ENCODE data around the gene FECH. TPM values are rescaled to one million over a fixed set of nuclear protein-coding genes. Genes with fewer than 3 reads are reported as not detected.
"Not testable (repeated sequence)": the region's sequence is repeated elsewhere in the genome, so short reads cannot be mapped to it uniquely, and the experiment has no call there.

Gene FECH
- total RNA-seq, 2 donors from 2014 or later, result 34.4 to 39.6 TPM

- no peak overlapping the region for H3K4me3 ChIP-seq
- no peaks in the 10 kb centered on the region for H3K27me3 ChIP-seq (replicated peaks; ENCODE audit: insufficient read depth)
- no peaks in the 10 kb centered on the region for H3K4me1 ChIP-seq (ENCODE audit: control insufficient read depth in 1 of 2, low read depth in 2 of 2)
- ATAC-seq (ENCODE audit: insufficient number of reproducible peaks, low FRiP score, low read depth) (no peak), DNase-seq (ENCODE audit: low spot score) (no peak)
- TF ChIP-seq, protein P1, sequence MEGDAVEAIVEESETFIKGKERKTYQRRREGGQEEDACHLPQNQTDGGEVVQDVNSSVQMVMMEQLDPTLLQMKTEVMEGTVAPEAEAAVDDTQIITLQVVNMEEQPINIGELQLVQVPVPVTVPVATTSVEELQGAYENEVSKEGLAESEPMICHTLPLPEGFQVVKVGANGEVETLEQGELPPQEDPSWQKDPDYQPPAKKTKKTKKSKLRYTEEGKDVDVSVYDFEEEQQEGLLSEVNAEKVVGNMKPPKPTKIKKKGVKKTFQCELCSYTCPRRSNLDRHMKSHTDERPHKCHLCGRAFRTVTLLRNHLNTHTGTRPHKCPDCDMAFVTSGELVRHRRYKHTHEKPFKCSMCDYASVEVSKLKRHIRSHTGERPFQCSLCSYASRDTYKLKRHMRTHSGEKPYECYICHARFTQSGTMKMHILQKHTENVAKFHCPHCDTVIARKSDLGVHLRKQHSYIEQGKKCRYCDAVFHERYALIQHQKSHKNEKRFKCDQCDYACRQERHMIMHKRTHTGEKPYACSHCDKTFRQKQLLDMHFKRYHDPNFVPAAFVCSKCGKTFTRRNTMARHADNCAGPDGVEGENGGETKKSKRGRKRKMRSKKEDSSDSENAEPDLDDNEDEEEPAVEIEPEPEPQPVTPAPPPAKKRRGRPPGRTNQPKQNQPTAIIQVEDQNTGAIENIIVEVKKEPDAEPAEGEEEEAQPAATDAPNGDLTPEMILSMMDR (IDR thresholded peaks at IDR 0.05), result no peak
- no peaks in the 10 kb centered on the region for H3K36me3 ChIP-seq
- no peaks in the 10 kb centered on the region for H3K9me3 ChIP-seq
- no peak overlapping the region for H3K27ac ChIP-seq
Measured at GRCh38 chr18:57523171-57523956, 63.1 kb downstream of the FECH start.

DNA sequence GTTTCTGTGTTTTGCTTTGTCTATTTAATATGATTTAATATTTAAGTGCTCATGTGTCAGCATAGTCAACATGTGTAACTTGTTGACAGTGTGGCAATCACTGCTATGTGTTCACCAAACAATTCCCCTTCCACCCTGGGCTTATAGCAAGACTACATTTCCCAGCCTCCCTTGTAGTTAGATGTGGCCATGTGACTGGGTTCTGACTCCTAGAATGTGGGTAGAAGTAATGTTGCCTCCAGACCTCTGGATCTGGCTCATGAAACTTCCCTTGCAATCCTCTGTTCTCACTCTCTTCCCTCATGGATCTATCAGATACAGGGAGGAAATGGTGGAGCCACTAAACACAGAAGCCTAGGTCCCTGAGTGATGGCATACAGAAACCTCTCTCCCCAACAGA, 64.2 kb downstream of the FECH start:
- H3K27me3 ChIP-seq (replicated peaks; ENCODE audit: insufficient read depth); DNase-seq (ENCODE audit: low spot score); H3K36me3 ChIP-seq; H3K27ac ChIP-seq; ATAC-seq (ENCODE audit: insufficient number of reproducible peaks, low FRiP score, low read depth); H3K9me3 ChIP-seq; H3K4me3 ChIP-seq; H3K4me1 ChIP-seq (ENCODE audit: control insufficient read depth in 1 of 2, low read depth in 2 of 2): not testable (repeated sequence)

GRCh38 chr18:57519668-57520424, 66.7 kb downstream of the FECH start:
- TF ChIP-seq, protein P1 (IDR thresholded peaks at IDR 0.05), result no peak
- ATAC-seq (ENCODE audit: insufficient number of reproducible peaks, low FRiP score, low read depth) (no peak), DNase-seq (ENCODE audit: low spot score) (no peak)
- Histone ChIP-seq H3K27me3 (replicated peaks; ENCODE audit: insufficient read depth) (no peaks in the 10 kb centered on the region), H3K9me3 (no peaks in the 10 kb centered on the region), H3K4me3 (no peak overlapping the region), H3K36me3 (no peaks in the 10 kb centered on the region), H3K27ac (no peak overlapping the region), H3K4me1 (ENCODE audit: control insufficient read depth in 1 of 2, low read depth in 2 of 2) (no peaks in the 10 kb centered on the region)

DNA sequence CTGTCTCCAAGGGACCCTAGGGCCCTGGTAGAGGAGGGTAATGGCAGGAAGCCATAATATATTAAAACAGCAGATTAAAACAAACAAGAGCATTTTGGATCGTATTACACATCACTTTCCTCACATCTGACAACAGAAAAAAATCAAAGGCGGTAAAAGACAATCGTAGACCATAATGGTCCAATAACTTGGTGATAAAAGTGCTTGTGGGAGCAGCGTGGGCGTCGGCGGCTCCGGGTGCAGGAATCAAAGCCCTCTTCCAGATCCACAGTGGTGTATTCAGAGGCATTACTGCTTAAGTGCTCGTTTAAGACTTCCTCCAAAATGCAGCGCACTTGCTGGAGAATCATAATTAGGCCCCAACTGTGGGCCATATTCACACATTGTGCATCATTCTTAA, 68.0 kb downstream of the FECH start:
- Histone ChIP-seq H3K27me3 (replicated peaks; ENCODE audit: insufficient read depth) (no peaks in the 10 kb centered on the region), H3K9me3 (no peaks in the 10 kb centered on the region), H3K27ac (no peak overlapping the region), H3K36me3 (no peaks in the 10 kb centered on the region), H3K4me3 (no peak overlapping the region), H3K4me1 (ENCODE audit: control insufficient read depth in 1 of 2, low read depth in 2 of 2) (no peaks in the 10 kb centered on the region)
- TF ChIP-seq, protein P1 (IDR thresholded peaks at IDR 0.05), result no peak
- DNase-seq (ENCODE audit: low spot score), result no peak
- ATAC-seq (ENCODE audit: insufficient number of reproducible peaks, low FRiP score, low read depth), result no peak

GRCh38 chr18:57516056-57516455, 70.4 kb downstream of the FECH start:
- DNase-seq (ENCODE audit: low spot score), result no peak
- Histone ChIP-seq H3K27ac (no peak overlapping the region), H3K27me3 (replicated peaks; ENCODE audit: insufficient read depth) (no peaks in the 10 kb centered on the region), H3K36me3 (no peaks in the 10 kb centered on the region), H3K4me3 (no peak overlapping the region), H3K4me1 (ENCODE audit: control insufficient read depth in 1 of 2, low read depth in 2 of 2) (no peaks in the 10 kb centered on the region), H3K9me3 (no peaks in the 10 kb centered on the region)
- TF ChIP-seq, protein P1 (IDR thresholded peaks at IDR 0.05), result no peak
- no peak for ATAC-seq (ENCODE audit: insufficient number of reproducible peaks, low FRiP score, low read depth)
